IMR-90 (cell line): ENCODE data around the gene TLX1.

Experiments
- BHLHE40 ChIP-seq: fragments of 150-350 bp; IDR thresholded peaks from 2 replicates; pipeline ENCODE4 v1.6.1; 2016; ENCODE audit warnings: mild to moderate bottlenecking, low read depth, low read length
- CHD1 ChIP-seq: IDR thresholded peaks from 2 replicates; pipeline ENCODE4 v1.6.1; 2012; ENCODE audit warnings: low read depth, low read length, improper control_type of control experiment
- ELK1 ChIP-seq: fragments of 150-350 bp; IDR thresholded peaks from 2 replicates; pipeline ENCODE4 v1.6.1; 2016; ENCODE audit warnings: low read depth, mild to moderate bottlenecking, low read length, moderate library complexity, borderline replicate concordance
- POLR2A ChIP-seq: IDR thresholded peaks from 2 replicates; pipeline ENCODE4 v1.6.1; 2012; ENCODE audit warnings: mild to moderate bottlenecking, low read depth, low read length
- RFX5 ChIP-seq: IDR thresholded peaks from 2 replicates; pipeline ENCODE4 v1.8.0; 2012; ENCODE audit warnings: low read depth, mild to moderate bottlenecking, low read length, moderate library complexity
- TF ChIP-seq, protein P1 (sequence below): conservative IDR thresholded peaks from 2 replicates; pipeline ENCODE4 v1.5.1; 2012; ENCODE audit warnings: mild to moderate bottlenecking, low read depth, low read length, improper control_type of control experiment
- TF ChIP-seq, protein P2 (sequence below): fragments of 150-350 bp; IDR thresholded peaks from 2 replicates; pipeline ENCODE4 v1.6.1; 2017; ENCODE audit warnings: mild to moderate bottlenecking, antibody characterized with exemption, low read length, low read depth

DNA sequence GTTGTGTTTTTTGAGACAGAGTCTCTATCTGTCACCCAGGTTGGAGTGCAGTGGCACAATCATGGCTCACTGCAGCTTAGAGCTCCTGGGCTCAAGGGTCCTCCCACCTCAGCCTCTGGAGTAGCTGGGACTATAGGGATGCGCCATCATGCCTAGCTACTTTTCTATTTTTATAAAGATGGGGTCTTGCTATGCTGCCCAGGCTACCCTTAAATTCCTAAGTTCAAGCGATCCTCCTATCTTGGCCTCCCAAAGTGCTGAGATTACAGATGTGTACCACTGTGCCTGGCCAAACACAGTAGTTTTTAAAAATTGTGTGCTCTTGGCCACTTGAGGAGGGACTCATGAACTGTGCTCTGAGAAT is 10.6 kb upstream of the TLX1 start:
- TF ChIP-seq, protein P1, sequence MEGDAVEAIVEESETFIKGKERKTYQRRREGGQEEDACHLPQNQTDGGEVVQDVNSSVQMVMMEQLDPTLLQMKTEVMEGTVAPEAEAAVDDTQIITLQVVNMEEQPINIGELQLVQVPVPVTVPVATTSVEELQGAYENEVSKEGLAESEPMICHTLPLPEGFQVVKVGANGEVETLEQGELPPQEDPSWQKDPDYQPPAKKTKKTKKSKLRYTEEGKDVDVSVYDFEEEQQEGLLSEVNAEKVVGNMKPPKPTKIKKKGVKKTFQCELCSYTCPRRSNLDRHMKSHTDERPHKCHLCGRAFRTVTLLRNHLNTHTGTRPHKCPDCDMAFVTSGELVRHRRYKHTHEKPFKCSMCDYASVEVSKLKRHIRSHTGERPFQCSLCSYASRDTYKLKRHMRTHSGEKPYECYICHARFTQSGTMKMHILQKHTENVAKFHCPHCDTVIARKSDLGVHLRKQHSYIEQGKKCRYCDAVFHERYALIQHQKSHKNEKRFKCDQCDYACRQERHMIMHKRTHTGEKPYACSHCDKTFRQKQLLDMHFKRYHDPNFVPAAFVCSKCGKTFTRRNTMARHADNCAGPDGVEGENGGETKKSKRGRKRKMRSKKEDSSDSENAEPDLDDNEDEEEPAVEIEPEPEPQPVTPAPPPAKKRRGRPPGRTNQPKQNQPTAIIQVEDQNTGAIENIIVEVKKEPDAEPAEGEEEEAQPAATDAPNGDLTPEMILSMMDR, result no peak
- TF ChIP-seq ELK1 (no peak), RFX5 (no peak), POLR2A (no peak), BHLHE40 (no peak), CHD1 (no peak)
- TF ChIP-seq, protein P2, sequence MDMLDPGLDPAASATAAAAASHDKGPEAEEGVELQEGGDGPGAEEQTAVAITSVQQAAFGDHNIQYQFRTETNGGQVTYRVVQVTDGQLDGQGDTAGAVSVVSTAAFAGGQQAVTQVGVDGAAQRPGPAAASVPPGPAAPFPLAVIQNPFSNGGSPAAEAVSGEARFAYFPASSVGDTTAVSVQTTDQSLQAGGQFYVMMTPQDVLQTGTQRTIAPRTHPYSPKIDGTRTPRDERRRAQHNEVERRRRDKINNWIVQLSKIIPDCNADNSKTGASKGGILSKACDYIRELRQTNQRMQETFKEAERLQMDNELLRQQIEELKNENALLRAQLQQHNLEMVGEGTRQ, result no peak
